OCI-LY7 (cell line): ENCODE measurements around the gene KCNQ1. TPM values are rescaled to one million over a fixed set of nuclear protein-coding genes. Genes with fewer than 3 reads are reported as not detected.

ENCODE experiments used
- BruUV-seq: library from RNA; stranded (reverse); fragments of 400-500 nt; replicated peaks from 2 replicates; lab custom pipeline; 2021; lab: Mats Ljungman, UMichigan
- CTCF ChIA-PET: fragments of 300-600 bp; sonication (Branson Sonifier 250); formaldehyde crosslinking; loops from one replicate; lab custom pipeline; 2022; ENCODE audit warnings: antibody characterized with exemption; ENCODE audit not compliant: unreplicated experiment; lab: Charles Lee
- POLR2A ChIA-PET: fragments of 300-600 bp; sonication (Branson Sonifier 250); formaldehyde crosslinking; loops from one replicate; lab custom pipeline; 2022; ENCODE audit warnings: antibody characterized with exemption; lab: Charles Lee
- DNase-seq: peaks from one replicate; pipeline ENCODE4 v3.0.0-alpha.2; 2015; ENCODE audit warnings: low spot score
- H2AFZ ChIP-seq: fragments of 200-600 bp; sonication (generic), shearing (Covaris generic); 2 replicates; pipeline ENCODE4 v1.6.1; 2014; ENCODE audit warnings: mild to moderate bottlenecking, antibody characterized with exemption, low read length, moderate library complexity
- H3K27ac ChIP-seq: fragments of 200-600 bp; sonication (generic); 2 replicates; pipeline ENCODE4 v1.5.1; 2014; ENCODE audit warnings: mixed run types, low read depth, mild to moderate bottlenecking, moderate library complexity, low read length, inconsistent platforms; ENCODE audit not compliant: poor library complexity, severe bottlenecking
- H3K36me3 ChIP-seq: fragments of 200-600 bp; sonication (generic); 2 replicates; pipeline ENCODE4 v1.6.1; 2014; ENCODE audit warnings: mild to moderate bottlenecking, antibody characterized with exemption, low read length, moderate library complexity, mixed read lengths; ENCODE audit not compliant: insufficient read depth
- H3K4me1 ChIP-seq: fragments of 200-600 bp; sonication (generic); 2 replicates; pipeline ENCODE4 v1.5.1; 2014; ENCODE audit warnings: mild to moderate bottlenecking, low read length; ENCODE audit not compliant: insufficient read depth, poor library complexity, severe bottlenecking
- H3K4me2 ChIP-seq: fragments of 200-600 bp; sonication (generic); 2 replicates; pipeline ENCODE4 v1.6.1; 2014; ENCODE audit warnings: mild to moderate bottlenecking, low read length
- H3K4me3 ChIP-seq: fragments of 200-600 bp; sonication (generic); 2 replicates; pipeline ENCODE4 v1.5.1; 2014; ENCODE audit warnings: mild to moderate bottlenecking, low read depth, low read length; ENCODE audit not compliant: poor library complexity, severe bottlenecking
- H3K79me2 ChIP-seq: fragments of 200-600 bp; sonication (generic); 2 replicates; pipeline ENCODE4 v1.6.1; 2016; ENCODE audit warnings: low read depth, mild to moderate bottlenecking, low read length, moderate library complexity, mixed read lengths; ENCODE audit not compliant: insufficient read depth
- H3K9me2 ChIP-seq: fragments of 200-600 bp; sonication (generic); 2 replicates; pipeline ENCODE4 v1.6.1; 2016; ENCODE audit warnings: mild to moderate bottlenecking, low read length, mixed read lengths; ENCODE audit not compliant: insufficient read depth
- H3K9me3 ChIP-seq: fragments of 200-600 bp; sonication (generic); 2 replicates; pipeline ENCODE4 v1.6.1; 2014; ENCODE audit warnings: mild to moderate bottlenecking, mixed run types, low read length, mixed read lengths
- H4K20me1 ChIP-seq: fragments of 200-600 bp; sonication (generic); 2 replicates; pipeline ENCODE4 v1.6.1; 2014; ENCODE audit warnings: mild to moderate bottlenecking, antibody characterized with exemption, low read length, moderate library complexity, mixed read lengths; ENCODE audit not compliant: insufficient read depth
- CTCF ChIP-seq: fragments of 200-600 bp; sonication (generic); conservative IDR thresholded peaks from 2 replicates; pipeline ENCODE4 v1.5.1; 2014; ENCODE audit warnings: mild to moderate bottlenecking, antibody characterized with exemption, low read length, moderate library complexity, mixed read lengths
- EZH2phosphoT487 ChIP-seq: fragments of 200-600 bp; sonication (generic); IDR thresholded peaks from 2 replicates; pipeline ENCODE4 v1.6.1; 2018; ENCODE audit warnings: low read depth, borderline replicate concordance, mild to moderate bottlenecking, mixed run types, antibody characterized with exemption, low read length, moderate library complexity, mixed read lengths
- intact Hi-C: fragments of 100-400 bp; cut with micrococcal nuclease; formaldehyde crosslinking; loops from one replicate; pipeline ENCODE4 v1.10.0; 2022; ENCODE audit not compliant: unreplicated experiment
- total RNA-seq, 2 experiments: library from RNA; depleted of rRNA in 1 of 2; stranded (reverse); fragments of >200 nt in 1 of 2; shearing (Covaris generic) in 1 of 2; gene quantifications; 2 replicates each; pipeline ENCODE4 v1.2.3, GENCODE V29; 2014 to 2022

Gene KCNQ1
- total RNA-seq, 2 experiments from 2014 or later, result 0.22 to 1.3 TPM

- Histone ChIP-seq H3K27ac (no peak overlapping the region), H3K4me2 (no peak overlapping the region), H3K4me3 (no peak overlapping the region), H3K36me3 (no peaks in the 10 kb centered on the region), H3K9me3 (no peaks in the 10 kb centered on the region), H3K4me1 (no peaks in the 10 kb centered on the region), H2AFZ (no peak overlapping the region), H3K79me2 (no peaks in the 10 kb centered on the region), H3K9me2 (no peaks in the 10 kb centered on the region), H4K20me1 (no peaks in the 10 kb centered on the region)
- BruUV-seq, result no TSS peak
- intact Hi-C loops, result no loop called here
- POLR2A ChIA-PET, result no interaction called here
- no peak for TF ChIP-seq EZH2phosphoT487
- TF ChIP-seq CTCF, result no peak
- CTCF ChIA-PET, result no interaction called here
- DNase-seq, result no peak
These were observed 345.2 kb downstream of the KCNQ1 start for GRCh38 chr11:2789791-2790567.

GRCh38 chr11:2790568-2790921 lies 345.7 kb downstream of the KCNQ1 start:
- BruUV-seq, result no TSS peak
- Histone ChIP-seq H2AFZ (no peak overlapping the region), H3K4me3 (no peak overlapping the region), H3K4me2 (no peak overlapping the region), H3K79me2 (no peaks in the 10 kb centered on the region), H3K36me3 (no peaks in the 10 kb centered on the region), H3K4me1 (no peaks in the 10 kb centered on the region), H3K9me2 (no peaks in the 10 kb centered on the region), H3K27ac (no peak overlapping the region), H3K9me3 (no peaks in the 10 kb centered on the region), H4K20me1 (no peaks in the 10 kb centered on the region)
- ChIA-PET CTCF (no interaction called here), POLR2A (no interaction called here)
- DNase-seq, result no peak
- intact Hi-C loops, result no loop called here
- no peak for TF ChIP-seq EZH2phosphoT487

- ChIA-PET CTCF (no interaction called here), POLR2A (no interaction called here)
- H3K4me3 ChIP-seq, result no peak overlapping the region
- no peak overlapping the region for H3K4me2 ChIP-seq
- H3K27ac ChIP-seq, result no peak overlapping the region
- no peak for TF ChIP-seq EZH2phosphoT487
- no peak for TF ChIP-seq CTCF
- no peaks in the 10 kb centered on the region for H3K4me1 ChIP-seq
- no peaks in the 10 kb centered on the region for H3K9me2 ChIP-seq
- no peak overlapping the region for H2AFZ ChIP-seq
- no peaks in the 10 kb centered on the region for H4K20me1 ChIP-seq
- no peaks in the 10 kb centered on the region for H3K36me3 ChIP-seq
- intact Hi-C loops, result no loop called here
- no peaks in the 10 kb centered on the region for H3K79me2 ChIP-seq
- no TSS peak for BruUV-seq
- DNase-seq, result no peak
- no peaks in the 10 kb centered on the region for H3K9me3 ChIP-seq
These were observed 346.3 kb downstream of the KCNQ1 start for GRCh38 chr11:2791139-2791520.
